Suprapubic skin (tissue), 3 donors: ENCODE data around the gene CSF1R.

Experiments
- EP300 ChIP-seq: sonication (generic); formaldehyde crosslinking; IDR thresholded peaks from one replicate; pipeline ENCODE4 v1.6.1; 2017; ENCODE audit warnings: antibody characterized with exemption
- TF ChIP-seq, protein P1 (sequence below), 2 donors: fragments of 200-600 bp in 1 of 2; fragments of 450-650 bp in 1 of 2; sonication (generic) in 1 of 2; IDR thresholded peaks; one replicate each; pipeline ENCODE4 v1.5.1; 2016 to 2019; ENCODE audit warnings: antibody characterized with exemption in 2 of 2, mild to moderate bottlenecking in 1 of 2, moderate library complexity in 1 of 2

DNA sequence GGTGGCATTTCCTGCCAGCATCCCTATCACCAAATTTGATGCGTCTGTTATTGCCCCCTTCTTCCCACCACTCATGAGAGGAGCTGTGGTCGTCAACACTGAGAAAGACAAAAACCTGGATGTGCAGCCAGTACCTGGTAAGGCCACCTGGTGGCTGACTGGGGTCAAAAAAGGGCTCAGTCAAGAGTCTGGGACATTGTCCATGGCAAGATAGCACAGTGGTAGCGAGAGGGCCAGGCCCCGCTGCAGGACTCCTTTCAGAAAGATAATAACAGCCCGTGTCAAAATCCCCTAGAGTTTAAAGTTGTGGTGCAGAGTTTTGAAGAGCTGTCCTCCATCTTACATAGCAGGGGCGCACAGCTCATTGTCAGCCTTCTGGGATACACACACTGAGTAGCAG is 40.8 kb downstream of the CSF1R start:
- no peak for TF ChIP-seq EP300
- TF ChIP-seq, protein P1, sequence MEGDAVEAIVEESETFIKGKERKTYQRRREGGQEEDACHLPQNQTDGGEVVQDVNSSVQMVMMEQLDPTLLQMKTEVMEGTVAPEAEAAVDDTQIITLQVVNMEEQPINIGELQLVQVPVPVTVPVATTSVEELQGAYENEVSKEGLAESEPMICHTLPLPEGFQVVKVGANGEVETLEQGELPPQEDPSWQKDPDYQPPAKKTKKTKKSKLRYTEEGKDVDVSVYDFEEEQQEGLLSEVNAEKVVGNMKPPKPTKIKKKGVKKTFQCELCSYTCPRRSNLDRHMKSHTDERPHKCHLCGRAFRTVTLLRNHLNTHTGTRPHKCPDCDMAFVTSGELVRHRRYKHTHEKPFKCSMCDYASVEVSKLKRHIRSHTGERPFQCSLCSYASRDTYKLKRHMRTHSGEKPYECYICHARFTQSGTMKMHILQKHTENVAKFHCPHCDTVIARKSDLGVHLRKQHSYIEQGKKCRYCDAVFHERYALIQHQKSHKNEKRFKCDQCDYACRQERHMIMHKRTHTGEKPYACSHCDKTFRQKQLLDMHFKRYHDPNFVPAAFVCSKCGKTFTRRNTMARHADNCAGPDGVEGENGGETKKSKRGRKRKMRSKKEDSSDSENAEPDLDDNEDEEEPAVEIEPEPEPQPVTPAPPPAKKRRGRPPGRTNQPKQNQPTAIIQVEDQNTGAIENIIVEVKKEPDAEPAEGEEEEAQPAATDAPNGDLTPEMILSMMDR (IDR thresholded peaks at IDR 0.05), result no peak
